ENCODE data around the gene AMN.

The AMN gene

GRCh38 chr14:102954081-102954789, 31.8 kb downstream of the AMN start:
- no peak for TF ChIP-seq CTCF (IDR thresholded peaks at IDR 0.05; ENCODE audit: low read depth, low read length, missing control alignments)
- no peak for DNase-seq (ENCODE audit: low read depth)
- no peak overlapping the region for H3K4me3 ChIP-seq (ENCODE audit: low read depth, low read length)

- H3K4me3 ChIP-seq (ENCODE audit: low read depth, low read length): no peak overlapping the region
- no peak for TF ChIP-seq CTCF (IDR thresholded peaks at IDR 0.05; ENCODE audit: low read depth, low read length, missing control alignments)
- DNase-seq (ENCODE audit: low read depth): no peak
Measured at GRCh38 chr14:102955636-102956408, 33.4 kb downstream of the AMN start.

- DNase-seq (ENCODE audit: low read depth): no peak
- H3K4me3 ChIP-seq (ENCODE audit: low read depth, low read length): no peak overlapping the region
- no peak for TF ChIP-seq CTCF (IDR thresholded peaks at IDR 0.05; ENCODE audit: low read depth, low read length, missing control alignments)
Measured at GRCh38 chr14:102957222-102957621, 34.8 kb downstream of the AMN start.

GRCh38 chr14:102958461-102958860, 36.0 kb downstream of the AMN start:
- no peak for TF ChIP-seq CTCF (IDR thresholded peaks at IDR 0.05; ENCODE audit: low read depth, low read length, missing control alignments)
- H3K4me3 ChIP-seq (ENCODE audit: low read depth, low read length): no peak overlapping the region
- no peak for DNase-seq (ENCODE audit: low read depth)

GRCh38 chr14:102962111-102962627, 39.7 kb downstream of the AMN start:
- no peak for TF ChIP-seq CTCF (IDR thresholded peaks at IDR 0.05; ENCODE audit: low read depth, low read length, missing control alignments)
- DNase-seq (ENCODE audit: low read depth): no peak
- no peak overlapping the region for H3K4me3 ChIP-seq (ENCODE audit: low read depth, low read length)

GRCh38 chr14:102964152-102964730, 41.8 kb downstream of the AMN start:
- no peak overlapping the region for H3K4me3 ChIP-seq (ENCODE audit: low read depth, low read length)
- no peak for TF ChIP-seq CTCF (IDR thresholded peaks at IDR 0.05; ENCODE audit: low read depth, low read length, missing control alignments)
- no peak for DNase-seq (ENCODE audit: low read depth)
